Astrocyte (in vitro differentiated cells and primary cell): ENCODE results near the gene FUT2. TPM values are rescaled to one million over a fixed set of nuclear protein-coding genes. Genes with fewer than 3 reads are reported as not detected.

Experiments used
- DNase-seq: peaks from one replicate; pipeline ENCODE4 v3.0.0-alpha.2; 2010; ENCODE audit warnings: low read depth
- FAIRE-seq: peaks from 2 replicates; lab custom pipeline; 2011; peaks lifted over from hg19 to GRCh38; lab: Jason Lieb, UNC
- H2AFZ ChIP-seq: 2 replicates; pipeline ENCODE4 v1.6.0; 2012; ENCODE audit warnings: low read depth, low read length, inconsistent platforms
- H3K27ac ChIP-seq: 2 replicates; pipeline ENCODE4 v1.5.1; 2011; ENCODE audit warnings: low read depth, low read length, inconsistent platforms
- H3K27me3 ChIP-seq: 2 replicates; pipeline ENCODE4 v1.6.0; 2011; ENCODE audit warnings: low read length, inconsistent platforms; ENCODE audit not compliant: insufficient read depth
- H3K36me3 ChIP-seq: 2 replicates; pipeline ENCODE4 v1.5.1; 2011; ENCODE audit warnings: low read length, inconsistent platforms; ENCODE audit not compliant: insufficient read depth
- H3K4me1 ChIP-seq: 2 replicates; pipeline ENCODE4 v1.5.1; 2011; ENCODE audit warnings: low read length, inconsistent platforms; ENCODE audit not compliant: insufficient read depth
- H3K4me2 ChIP-seq: 2 replicates; pipeline ENCODE4 v1.6.0; 2012; ENCODE audit warnings: low read length, inconsistent platforms
- H3K4me3 ChIP-seq: 2 replicates; pipeline ENCODE4 v1.5.1; 2011; ENCODE audit warnings: low read depth, mild to moderate bottlenecking, low read length, inconsistent platforms; ENCODE audit not compliant: insufficient read depth
- H3K79me2 ChIP-seq: 2 replicates; pipeline ENCODE4 v1.6.0; 2012; ENCODE audit warnings: mild to moderate bottlenecking, low read length, inconsistent platforms; ENCODE audit not compliant: insufficient read depth
- H3K9ac ChIP-seq: 2 replicates; pipeline ENCODE4 v1.6.0; 2012; ENCODE audit warnings: mild to moderate bottlenecking, low read length, inconsistent platforms
- H3K9me3 ChIP-seq: 2 replicates; pipeline ENCODE4 v1.5.1; 2012; ENCODE audit warnings: low read depth, mild to moderate bottlenecking, low read length, inconsistent platforms; ENCODE audit not compliant: insufficient read depth
- H4K20me1 ChIP-seq: 2 replicates; pipeline ENCODE4 v1.6.0; 2012; ENCODE audit warnings: low read length, inconsistent platforms; ENCODE audit not compliant: insufficient read depth
- H3K27ac Mint-ChIP-seq: one replicate; pipeline ENCODE4 v1.8.0; 2021; ENCODE audit warnings: mild to moderate bottlenecking, mixed read lengths; ENCODE audit not compliant: unreplicated experiment
- H3K27me3 Mint-ChIP-seq: one replicate; pipeline ENCODE4 v1.8.0; 2021; ENCODE audit warnings: low read depth, mixed read lengths; ENCODE audit not compliant: unreplicated experiment
- H3K36me3 Mint-ChIP-seq: one replicate; pipeline ENCODE4 v1.8.0; 2021; ENCODE audit warnings: low read depth, mixed read lengths; ENCODE audit not compliant: unreplicated experiment
- H3K4me1 Mint-ChIP-seq: one replicate; pipeline ENCODE4 v1.8.0; 2021; ENCODE audit warnings: low read depth, mixed read lengths; ENCODE audit not compliant: unreplicated experiment
- H3K4me3 Mint-ChIP-seq: one replicate; pipeline ENCODE4 v1.8.0; 2021; ENCODE audit warnings: mild to moderate bottlenecking, moderate library complexity, mixed read lengths; ENCODE audit not compliant: unreplicated experiment
- H3K9me3 Mint-ChIP-seq: one replicate; pipeline ENCODE4 v1.8.0; 2021; ENCODE audit warnings: mild to moderate bottlenecking, mixed read lengths; ENCODE audit not compliant: unreplicated experiment
- CTCF ChIP-seq: IDR thresholded peaks from 2 replicates; pipeline ENCODE4 v1.5.1; 2011; ENCODE audit warnings: low read depth, mild to moderate bottlenecking, inconsistent platforms, low read length, moderate library complexity; ENCODE audit not compliant: insufficient read depth
- EZH2 ChIP-seq: IDR thresholded peaks from 2 replicates; pipeline ENCODE4 v1.6.1; 2012; ENCODE audit warnings: mild to moderate bottlenecking, low read length, inconsistent platforms; ENCODE audit not compliant: insufficient read depth
- total RNA-seq: library from RNA; stranded (reverse); gene quantifications from 2 replicates; pipeline ENCODE4 v1.2.1, GENCODE V29; 2021

FUT2 gene
- total RNA-seq, 1 donor from 2014 or later = not detected

GRCh38 chr19:48671446-48671995 lies 24.2 kb upstream of the FUT2 start:
- Mint-ChIP-seq H3K9me3 (no peaks in the 10 kb centered on the region), H3K36me3 (no peaks in the 10 kb centered on the region), H3K4me1 (no peaks in the 10 kb centered on the region), H3K4me3 (no peak overlapping the region), H3K27ac (no peak overlapping the region), H3K27me3 (peaks cover 31% of the 10 kb centered on the region)
- peaks cover 3% of the 10 kb centered on the region for H3K9me3 ChIP-seq
- FAIRE-seq (no peak), DNase-seq (no peak)
- H3K9ac ChIP-seq = no peak overlapping the region
- no peak for TF ChIP-seq CTCF
- no peak for TF ChIP-seq EZH2
- no peaks in the 10 kb centered on the region for H3K36me3 ChIP-seq
- H3K4me3 ChIP-seq = no peak overlapping the region
- H3K4me1 ChIP-seq = no peaks in the 10 kb centered on the region
- H3K27ac ChIP-seq = no peak overlapping the region
- H3K27me3 ChIP-seq = no peaks in the 10 kb centered on the region
- H2AFZ ChIP-seq = no peak overlapping the region
- H3K79me2 ChIP-seq = no peaks in the 10 kb centered on the region
- H3K4me2 ChIP-seq = no peak overlapping the region
- no peaks in the 10 kb centered on the region for H4K20me1 ChIP-seq

- H3K27me3 Mint-ChIP-seq = peaks cover 34% of the 10 kb centered on the region
- H4K20me1 ChIP-seq = no peaks in the 10 kb centered on the region
- H3K9me3 Mint-ChIP-seq = no peaks in the 10 kb centered on the region
- peaks cover 3% of the 10 kb centered on the region for H3K27me3 ChIP-seq
- H3K4me1 ChIP-seq = no peaks in the 10 kb centered on the region
- H3K4me2 ChIP-seq = no peak within 1 kb of the TSS
- no peaks in the 10 kb centered on the region for H3K36me3 Mint-ChIP-seq
- no peak for FAIRE-seq
- no peak within 1 kb of the TSS for H3K27ac ChIP-seq
- H3K4me1 Mint-ChIP-seq = no peaks in the 10 kb centered on the region
- H3K36me3 ChIP-seq = no peaks in the 10 kb centered on the region
- no peak within 1 kb of the TSS for H3K27ac Mint-ChIP-seq
- peaks cover 3% of the 10 kb centered on the region for H3K9me3 ChIP-seq
- no peak within 1 kb of the TSS for H2AFZ ChIP-seq
- DNase-seq = no peak
- no peaks in the 10 kb centered on the region for H3K79me2 ChIP-seq
- no peak within 1 kb of the TSS for H3K9ac ChIP-seq
- H3K4me3 ChIP-seq = no peak within 1 kb of the TSS
- H3K4me3 Mint-ChIP-seq = no peak within 1 kb of the TSS
- TF ChIP-seq CTCF (no peak), EZH2 (no peak)
These were observed 22.8 kb upstream of the FUT2 start, which contains the start of gene NTN5 for GRCh38 chr19:48672994-48673393. TSS of gene NTN5 (minus strand) at chr19:48673017. CDS start at chr19:48670986, 2,031 bp downstream.

- H3K4me3 Mint-ChIP-seq = no peak overlapping the region
These were observed 22.2 kb upstream of the FUT2 start for GRCh38 chr19:48673436-48674100.

More at GRCh38 chr19:48673436-48674100, 22.2 kb upstream of the FUT2 start:
- H3K4me2 ChIP-seq = no peak overlapping the region
- H4K20me1 ChIP-seq = no peaks in the 10 kb centered on the region
- H3K9ac ChIP-seq = no peak overlapping the region
- TF ChIP-seq CTCF (no peak), EZH2 (no peak)
- H3K79me2 ChIP-seq = no peaks in the 10 kb centered on the region
- H3K36me3 Mint-ChIP-seq = no peaks in the 10 kb centered on the region
- DNase-seq (no peak), FAIRE-seq (no peak)
- no peaks in the 10 kb centered on the region for H3K4me1 Mint-ChIP-seq
- no peak overlapping the region for H2AFZ ChIP-seq
- H3K27ac ChIP-seq = no peak overlapping the region
- peaks cover 34% of the 10 kb centered on the region for H3K27me3 Mint-ChIP-seq
- no peak overlapping the region for H3K27ac Mint-ChIP-seq
- peaks cover 3% of the 10 kb centered on the region for H3K27me3 ChIP-seq
- peaks cover 3% of the 10 kb centered on the region for H3K9me3 ChIP-seq
- H3K9me3 Mint-ChIP-seq = no peaks in the 10 kb centered on the region
- no peak overlapping the region for H3K4me3 ChIP-seq
- no peaks in the 10 kb centered on the region for H3K36me3 ChIP-seq
- no peaks in the 10 kb centered on the region for H3K4me1 ChIP-seq
